ENCODE results near the gene POLR3B. TPM values are rescaled to one million over a fixed set of nuclear protein-coding genes. Genes with fewer than 3 reads are reported as not detected.

POLR3B gene
- total RNA-seq, 4 donors from 2014 or later, result 5.7 to 7.9 (median 6.4) TPM

DNA sequence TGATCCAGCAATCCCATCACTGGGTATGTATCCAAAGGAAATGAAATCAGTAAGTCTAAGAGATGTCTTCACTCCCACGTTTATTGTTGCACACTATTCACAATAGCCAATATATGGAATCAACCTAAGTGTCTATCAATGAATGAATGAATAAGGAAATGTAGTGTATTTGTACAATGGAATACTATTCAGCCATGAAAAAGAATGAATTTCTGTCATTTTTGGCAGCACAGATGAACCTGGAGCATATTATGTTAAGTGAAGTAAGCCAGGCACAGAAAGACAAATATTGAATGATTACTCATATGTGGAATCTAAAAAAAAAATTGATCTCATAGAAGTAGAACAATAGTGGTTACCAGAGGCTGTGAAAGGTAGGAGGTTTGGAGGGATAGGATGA is 194.7 kb downstream of the POLR3B start:
- 100% methylated on average over 1 of the region's 1 CpG for WGBS, 2 donors (ENCODE audit: low coverage in 1 of 2)
- no peak for TF ChIP-seq POLR2AphosphoS5 (IDR thresholded peaks at IDR 0.05)
- no peak for TF ChIP-seq POLR2A (IDR thresholded peaks at IDR 0.05)
- TF ChIP-seq, protein P1, sequence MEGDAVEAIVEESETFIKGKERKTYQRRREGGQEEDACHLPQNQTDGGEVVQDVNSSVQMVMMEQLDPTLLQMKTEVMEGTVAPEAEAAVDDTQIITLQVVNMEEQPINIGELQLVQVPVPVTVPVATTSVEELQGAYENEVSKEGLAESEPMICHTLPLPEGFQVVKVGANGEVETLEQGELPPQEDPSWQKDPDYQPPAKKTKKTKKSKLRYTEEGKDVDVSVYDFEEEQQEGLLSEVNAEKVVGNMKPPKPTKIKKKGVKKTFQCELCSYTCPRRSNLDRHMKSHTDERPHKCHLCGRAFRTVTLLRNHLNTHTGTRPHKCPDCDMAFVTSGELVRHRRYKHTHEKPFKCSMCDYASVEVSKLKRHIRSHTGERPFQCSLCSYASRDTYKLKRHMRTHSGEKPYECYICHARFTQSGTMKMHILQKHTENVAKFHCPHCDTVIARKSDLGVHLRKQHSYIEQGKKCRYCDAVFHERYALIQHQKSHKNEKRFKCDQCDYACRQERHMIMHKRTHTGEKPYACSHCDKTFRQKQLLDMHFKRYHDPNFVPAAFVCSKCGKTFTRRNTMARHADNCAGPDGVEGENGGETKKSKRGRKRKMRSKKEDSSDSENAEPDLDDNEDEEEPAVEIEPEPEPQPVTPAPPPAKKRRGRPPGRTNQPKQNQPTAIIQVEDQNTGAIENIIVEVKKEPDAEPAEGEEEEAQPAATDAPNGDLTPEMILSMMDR (IDR thresholded peaks at IDR 0.05), result no peak
- TF ChIP-seq EP300 (IDR thresholded peaks at IDR 0.05), result no peak
- no peak overlapping the region for H3K27ac ChIP-seq
- H3K9me3 ChIP-seq, result peaks cover 0 to 8% (median 0%) of the 10 kb centered on the region in 3 donors
- no peaks in the 10 kb centered on the region for H3K36me3 ChIP-seq
- no peaks in the 10 kb centered on the region for H3K4me1 ChIP-seq
- ATAC-seq, result no peak
- H3K4me3 ChIP-seq, result no peak overlapping the region
- peaks cover 11% of the 10 kb centered on the region for H3K27me3 ChIP-seq

Other genes with a start within 250 kb of the POLR3B start
- gene NUAK1, start 218.8 kb upstream of the POLR3B start, total RNA-seq, result 10 to 100 TPM in 2 of 4 donors, 1 to 10 TPM in 2; 7.4 to 27.7 (median 10.7) TPM
- gene CKAP4, start 109.7 kb upstream of the POLR3B start, total RNA-seq, result 10 to 100 TPM; 36.3 to 55.4 (median 42.9) TPM
- gene TCP11L2, start 55.0 kb upstream of the POLR3B start, total RNA-seq, result 10 to 100 TPM; 35.4 to 59.8 (median 41.5) TPM
- gene RFX4, start 225.3 kb downstream of the POLR3B start, total RNA-seq, result not detected